IPS-20b (cell line): Measurements from ENCODE around the gene WDR70.
"Not testable (repeated sequence)": the region's sequence is repeated elsewhere in the genome, so short reads cannot be mapped to it uniquely, and the experiment has no call there.

Experiments used
- H3K27ac ChIP-seq: one replicate; pipeline ENCODE4 v1.5.1; 2013; ENCODE audit warnings: low read length
- H3K27me3 ChIP-seq: 2 replicates; pipeline ENCODE4 v1.6.1; 2013; ENCODE audit warnings: mild to moderate bottlenecking, low read length, inconsistent platforms; ENCODE audit not compliant: insufficient read depth
- H3K36me3 ChIP-seq: 2 replicates; pipeline ENCODE4 v1.6.1; 2013; ENCODE audit warnings: low read depth, mild to moderate bottlenecking, inconsistent platforms, low read length, moderate library complexity; ENCODE audit not compliant: insufficient read depth
- H3K4me1 ChIP-seq: 2 replicates; pipeline ENCODE4 v1.6.1; 2013; ENCODE audit warnings: mild to moderate bottlenecking, control low read depth, inconsistent platforms, low read length, moderate library complexity; ENCODE audit not compliant: insufficient read depth
- H3K4me3 ChIP-seq: 2 replicates; pipeline ENCODE4 v1.5.1; 2013; ENCODE audit warnings: mild to moderate bottlenecking, low read length, inconsistent platforms
- H3K9ac ChIP-seq: 2 replicates; pipeline ENCODE4 v1.6.1; 2013; ENCODE audit warnings: low read depth, mild to moderate bottlenecking, inconsistent platforms, low read length, moderate library complexity
- H3K9me3 ChIP-seq: 2 replicates; pipeline ENCODE4 v1.6.1; 2013; ENCODE audit warnings: mild to moderate bottlenecking, low read depth, low read length, inconsistent platforms; ENCODE audit not compliant: insufficient read depth

The WDR70 gene

GRCh38 chr5:37463191-37464051 lies 84.3 kb downstream of the WDR70 start:
- H3K9ac ChIP-seq, H3K27ac ChIP-seq, H3K4me1 ChIP-seq, H3K4me3 ChIP-seq, H3K36me3 ChIP-seq, H3K27me3 ChIP-seq, H3K9me3 ChIP-seq: not testable (repeated sequence)

- H3K27me3 ChIP-seq, H3K36me3 ChIP-seq, H3K4me1 ChIP-seq, H3K9me3 ChIP-seq, H3K27ac ChIP-seq, H3K4me3 ChIP-seq, H3K9ac ChIP-seq: not testable (repeated sequence)
Measured at GRCh38 chr5:37464581-37464980, 85.5 kb downstream of the WDR70 start.

- not testable (repeated sequence) for H3K36me3 ChIP-seq, H3K27me3 ChIP-seq, H3K9ac ChIP-seq, H3K4me1 ChIP-seq, H3K27ac ChIP-seq, H3K4me3 ChIP-seq
- H3K9me3 ChIP-seq, result peaks cover 10% of the 10 kb centered on the region; the same call in 1 of the 2 replicates
Measured at GRCh38 chr5:37469383-37469782, 90.3 kb downstream of the WDR70 start.

- no peaks in the 10 kb centered on the region; the same call in 1 of the 2 replicates for H3K36me3 ChIP-seq
- peaks cover 10% of the 10 kb centered on the region; the same call in 1 of the 2 replicates for H3K9me3 ChIP-seq
- no peak overlapping the region for H3K4me3 ChIP-seq
- no peaks in the 10 kb centered on the region for H3K27me3 ChIP-seq
- no peaks in the 10 kb centered on the region for H3K4me1 ChIP-seq
- no peak overlapping the region for H3K9ac ChIP-seq
- no peak overlapping the region for H3K27ac ChIP-seq
Measured at GRCh38 chr5:37471666-37472197, 92.6 kb downstream of the WDR70 start.

- no peaks in the 10 kb centered on the region for H3K4me1 ChIP-seq
- no peak overlapping the region for H3K4me3 ChIP-seq
- H3K27ac ChIP-seq, result no peak overlapping the region
- H3K27me3 ChIP-seq, result no peaks in the 10 kb centered on the region
- no peak overlapping the region for H3K9ac ChIP-seq
- H3K9me3 ChIP-seq, result peaks cover 29% of the 10 kb centered on the region
- peaks cover 19% of the 10 kb centered on the region for H3K36me3 ChIP-seq
Measured at GRCh38 chr5:37477426-37477825, 98.3 kb downstream of the WDR70 start.

DNA sequence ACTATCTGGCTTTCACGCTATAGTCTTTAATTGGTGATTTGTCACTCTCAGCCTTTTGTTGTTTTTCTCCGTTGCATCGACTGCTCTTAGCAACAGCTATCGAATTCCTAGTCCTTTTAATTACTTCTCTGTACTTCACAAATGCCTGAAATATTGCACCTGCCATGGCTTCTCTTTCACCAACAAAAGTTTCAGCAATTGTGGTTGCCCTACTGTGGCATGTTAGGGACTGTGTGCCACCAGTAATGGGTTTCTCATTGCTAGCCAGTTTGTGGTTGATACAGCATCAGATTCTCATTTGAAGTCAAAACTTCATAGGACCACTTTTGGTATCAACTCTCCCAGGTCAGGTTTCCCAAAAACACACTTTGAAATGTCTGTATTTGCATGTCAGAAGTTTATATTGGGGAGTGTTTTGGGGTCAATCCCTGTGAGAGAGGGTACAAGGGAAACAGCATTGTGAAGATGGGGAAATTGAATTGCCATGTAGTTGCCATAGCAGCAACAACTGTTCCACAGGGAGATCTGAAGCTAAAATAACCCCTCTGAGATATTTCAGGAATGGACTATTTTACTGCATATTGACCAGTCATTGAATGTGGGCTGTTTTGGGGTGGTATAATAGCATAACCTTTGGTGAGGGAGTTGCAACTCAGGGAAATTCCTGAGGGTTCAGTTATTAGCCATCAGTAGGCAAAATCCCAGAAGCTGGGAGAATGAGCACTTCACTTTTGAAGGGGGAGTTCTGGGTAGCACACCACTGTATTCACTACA lies 99.2 kb downstream of the WDR70 start:
- no peak overlapping the region for H3K9ac ChIP-seq
- H3K4me3 ChIP-seq, result no peak overlapping the region
- peaks cover 30% of the 10 kb centered on the region for H3K9me3 ChIP-seq
- H3K27ac ChIP-seq, result no peak overlapping the region
- H3K27me3 ChIP-seq, result no peaks in the 10 kb centered on the region
- H3K4me1 ChIP-seq, result no peaks in the 10 kb centered on the region
- H3K36me3 ChIP-seq, result peaks cover 19% of the 10 kb centered on the region

DNA sequence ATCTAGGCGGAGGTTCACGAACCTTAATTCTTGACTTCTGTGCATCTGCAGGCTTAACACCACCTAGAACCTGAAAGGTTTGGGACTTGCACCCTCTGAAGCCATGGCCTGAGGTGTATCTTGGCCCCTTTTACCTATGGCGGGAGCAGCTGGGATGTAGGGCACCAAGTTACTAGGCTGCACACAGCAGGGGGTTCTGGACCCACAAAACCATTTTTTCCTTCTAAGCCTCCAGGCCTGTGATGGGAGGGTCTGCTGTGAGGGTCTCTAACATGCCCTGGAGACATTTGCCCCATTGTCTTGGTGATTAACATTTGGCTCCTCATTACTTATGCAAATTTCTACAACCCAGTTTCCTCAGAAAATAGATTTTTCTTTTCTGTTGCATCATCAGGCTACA lies 102.3 kb downstream of the WDR70 start:
- not testable (repeated sequence) for H3K9ac ChIP-seq, H3K4me1 ChIP-seq, H3K4me3 ChIP-seq, H3K27me3 ChIP-seq, H3K27ac ChIP-seq
- Histone ChIP-seq H3K36me3 (peaks cover 19% of the 10 kb centered on the region), H3K9me3 (peaks cover 30% of the 10 kb centered on the region)

GRCh38 chr5:37490120-37490810 lies 111.1 kb downstream of the WDR70 start:
- no peaks in the 10 kb centered on the region for H3K27me3 ChIP-seq
- H3K9ac ChIP-seq, result no peak overlapping the region
- no peaks in the 10 kb centered on the region for H3K36me3 ChIP-seq
- no peaks in the 10 kb centered on the region for H3K4me1 ChIP-seq
- H3K27ac ChIP-seq, result no peak overlapping the region
- H3K9me3 ChIP-seq, result no peaks in the 10 kb centered on the region
- H3K4me3 ChIP-seq, result no peak overlapping the region

- Histone ChIP-seq H3K36me3 (no peaks in the 10 kb centered on the region), H3K9me3 (no peaks in the 10 kb centered on the region), H3K27me3 (no peaks in the 10 kb centered on the region), H3K4me1 (no peaks in the 10 kb centered on the region), H3K4me3 (no peak overlapping the region), H3K27ac (no peak overlapping the region), H3K9ac (no peak overlapping the region)
Measured at GRCh38 chr5:37490931-37491330, 111.8 kb downstream of the WDR70 start.

DNA sequence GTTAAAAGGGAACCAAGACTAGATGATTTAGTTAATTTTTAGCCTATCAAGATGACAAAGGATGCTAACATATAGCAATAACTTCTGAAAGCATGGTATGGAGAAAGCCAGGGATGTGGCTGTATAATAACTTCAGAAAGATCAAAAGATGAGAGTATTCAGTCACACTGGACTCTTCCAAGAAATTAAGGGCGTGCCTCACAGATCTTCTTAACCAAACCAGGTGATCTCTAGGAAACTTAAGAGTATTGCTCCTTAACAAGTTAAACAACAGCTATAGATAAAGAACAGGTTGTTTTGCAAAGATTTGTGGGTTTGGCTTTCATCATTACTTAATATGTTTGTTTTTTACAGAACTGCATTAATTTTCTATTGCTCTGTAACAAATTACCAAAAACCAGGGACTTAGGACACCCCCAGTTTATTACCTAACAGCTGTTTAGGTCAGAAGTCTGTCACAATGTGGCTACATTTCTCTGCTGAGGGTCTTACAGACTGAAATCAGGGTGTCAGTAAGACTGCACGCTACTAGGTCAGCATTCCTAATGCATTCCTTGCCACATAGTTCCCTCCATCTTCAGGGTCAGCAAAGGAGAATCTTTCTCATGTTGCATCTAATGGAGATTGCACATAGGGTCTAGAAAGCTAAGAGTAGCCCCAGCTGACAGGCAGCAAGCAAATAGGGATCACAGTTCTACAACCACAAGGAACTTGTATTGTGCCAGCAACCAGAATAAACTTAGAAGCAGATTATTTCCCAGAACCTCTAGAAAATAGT lies 113.8 kb downstream of the WDR70 start:
- H3K4me1 ChIP-seq, result no peaks in the 10 kb centered on the region
- H3K36me3 ChIP-seq, result no peaks in the 10 kb centered on the region
- no peak overlapping the region for H3K9ac ChIP-seq

DNA sequence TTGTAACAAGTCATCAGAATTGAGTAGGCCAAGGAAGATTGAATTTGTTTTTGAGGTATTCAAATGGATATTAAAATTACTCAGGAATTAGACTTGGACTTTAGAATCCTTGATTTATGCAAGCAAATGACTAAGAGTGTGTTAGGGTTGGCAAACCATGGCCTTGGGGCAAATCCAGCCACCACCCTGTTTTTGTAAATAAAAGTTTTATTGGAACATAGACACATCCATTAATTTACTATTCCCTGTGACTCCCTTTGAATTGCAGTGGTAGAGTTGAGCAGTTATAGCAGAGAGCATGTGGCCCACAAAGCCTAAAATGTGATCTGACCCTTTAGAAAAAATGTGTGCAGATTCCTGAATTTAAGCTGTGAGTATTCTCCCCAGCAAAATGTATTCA lies 115.6 kb downstream of the WDR70 start:
- Histone ChIP-seq H3K4me3 (no peak overlapping the region), H3K9ac (no peak overlapping the region), H3K27me3 (no peaks in the 10 kb centered on the region), H3K36me3 (no peaks in the 10 kb centered on the region), H3K9me3 (no peaks in the 10 kb centered on the region), H3K4me1 (no peaks in the 10 kb centered on the region), H3K27ac (no peak overlapping the region)

More for the DNA sequence above, 113.8 kb downstream of the WDR70 start:
- Histone ChIP-seq H3K27me3 (no peaks in the 10 kb centered on the region), H3K27ac (no peak overlapping the region), H3K9me3 (no peaks in the 10 kb centered on the region), H3K4me3 (no peak overlapping the region)
